Bone marrow (tissue), 2 donors: ENCODE measurements around the gene TSSK6.
A peak's percentile ranks its signal among the peaks of the same experiment; 100 is the strongest.
"Not testable (repeated sequence)": the region's sequence is repeated elsewhere in the genome, so short reads cannot be mapped to it uniquely, and the experiment has no call there.

ENCODE experiments used
- DNase-seq, 2 donors: peaks; one replicate each; lab custom pipeline; 2025; lab: John Stamatoyannopoulos, UW

The TSSK6 gene

DNA sequence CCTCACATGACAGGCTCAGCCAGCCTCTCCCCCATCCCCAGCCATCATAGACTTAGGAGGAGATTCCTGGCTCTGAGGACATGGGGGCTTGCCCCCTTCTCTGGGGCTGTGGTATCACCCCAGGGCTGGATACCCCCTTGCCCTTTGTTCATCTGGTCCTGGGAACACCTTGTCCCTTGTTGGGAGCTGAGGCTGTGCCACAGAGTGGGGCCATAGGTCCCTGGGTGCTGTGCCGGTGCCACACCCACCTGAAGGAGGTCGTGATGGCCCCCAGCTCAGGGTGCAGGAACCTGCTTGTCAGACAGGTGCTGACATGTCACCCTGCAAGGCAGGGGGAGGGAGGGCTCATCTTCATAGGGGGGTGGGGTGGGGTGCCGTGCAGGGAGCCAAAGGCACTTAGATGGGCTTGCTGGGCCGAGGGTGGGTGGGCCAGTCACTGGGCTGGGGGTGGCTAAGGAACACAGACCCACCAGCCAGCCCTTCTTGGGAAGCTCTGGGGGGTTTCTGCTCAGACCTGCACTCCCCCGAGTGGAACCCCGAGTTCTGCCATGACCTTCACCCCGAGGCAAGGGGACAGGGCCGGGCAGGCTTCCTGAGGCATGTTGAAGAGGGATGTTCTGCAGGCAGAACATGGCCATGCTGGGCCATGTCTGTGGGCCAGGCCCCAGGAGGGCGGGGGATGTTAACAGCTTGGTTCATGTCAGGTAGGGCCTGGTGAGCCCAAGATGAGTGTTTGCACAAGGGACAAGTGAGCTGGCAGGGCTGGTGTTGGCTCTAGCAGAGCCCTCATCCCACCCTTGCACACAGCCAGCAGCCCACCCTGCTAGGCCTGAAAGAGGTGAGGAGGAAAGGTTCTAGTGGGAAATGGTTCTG lies 28.0 kb downstream of the TSSK6 start:
- DNase-seq: no peak

GRCh38 chr19:19486343-19487076 lies 28.8 kb downstream of the TSSK6 start:
- no peak for DNase-seq

DNA sequence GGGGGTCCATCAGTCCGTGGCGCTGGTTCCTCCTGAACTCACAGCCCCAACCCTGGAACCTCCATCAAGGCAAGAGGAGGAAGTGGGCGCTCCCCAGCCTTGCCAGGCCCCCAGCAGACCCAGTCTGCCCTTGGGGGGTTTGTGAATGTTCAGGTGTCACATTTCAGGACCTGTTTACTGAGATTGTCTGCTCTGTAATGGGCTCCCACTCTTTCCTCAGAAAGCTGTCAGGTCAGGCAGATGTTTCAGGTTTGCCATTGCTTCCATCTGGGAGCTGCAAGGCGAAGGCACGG lies 29.4 kb downstream of the TSSK6 start:
- DNase-seq: no peak

GRCh38 chr19:19485161-19485997 lies 30.0 kb downstream of the TSSK6 start:
- no peak for DNase-seq

DNA sequence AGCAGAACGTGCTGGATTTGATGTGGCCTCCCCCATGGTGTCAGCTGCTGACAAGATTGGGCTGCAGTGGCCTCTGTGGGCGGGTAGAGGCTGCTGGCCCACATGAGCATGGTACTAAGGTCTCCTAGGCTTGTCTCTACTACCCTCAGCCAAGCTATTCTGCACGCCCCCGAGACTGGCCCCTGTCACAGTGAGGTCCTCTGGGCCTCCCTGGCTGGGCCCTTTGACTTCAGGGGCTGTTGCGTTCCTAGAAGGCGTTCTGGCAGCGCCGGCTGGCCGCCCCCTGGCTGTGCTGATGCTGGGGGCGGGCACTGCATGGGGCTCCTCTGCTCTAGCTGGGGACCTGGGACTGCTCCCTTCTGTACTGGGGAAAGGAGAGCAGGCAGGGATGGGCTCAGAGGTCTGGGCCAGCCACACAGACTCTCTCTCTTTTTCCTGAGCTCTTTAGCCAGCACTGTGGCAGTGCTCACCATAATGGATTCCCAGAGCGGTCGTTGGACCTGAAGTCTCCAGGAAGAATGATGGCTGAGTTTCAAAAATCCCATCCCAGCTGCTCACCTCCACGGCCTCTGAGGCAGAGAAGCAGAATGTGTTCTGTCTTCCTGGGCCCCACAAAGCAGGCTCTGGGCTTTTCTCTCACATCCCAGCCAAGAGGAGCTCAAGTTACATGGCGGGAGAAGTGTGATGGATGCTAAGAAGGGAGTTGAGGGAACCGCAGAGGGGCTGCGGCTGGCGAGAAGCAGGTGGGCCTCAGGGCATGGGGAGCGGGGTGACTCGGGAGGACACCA lies 32.3 kb downstream of the TSSK6 start:
- DNase-seq: no peak

DNA sequence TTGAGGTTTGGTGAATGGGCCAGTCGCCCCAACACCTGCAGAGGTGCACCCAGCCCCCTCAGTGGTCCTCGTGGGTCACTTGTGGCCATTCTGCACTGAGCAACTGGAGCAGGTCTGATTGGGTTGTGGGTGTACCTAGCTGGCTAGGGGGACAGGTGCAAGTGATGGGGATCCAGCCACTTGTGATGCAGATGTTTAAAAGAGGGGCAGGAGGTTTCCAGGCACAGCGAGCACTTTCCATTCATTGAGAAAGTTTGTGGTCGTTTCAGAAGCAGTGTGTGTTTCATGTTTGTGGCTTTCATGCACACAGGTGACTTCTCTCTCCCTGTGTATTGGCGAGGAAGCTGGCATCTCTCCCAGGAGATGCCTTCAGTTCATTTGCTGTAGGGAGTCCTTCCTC lies 34.7 kb downstream of the TSSK6 start:
- no peak for DNase-seq

DNA sequence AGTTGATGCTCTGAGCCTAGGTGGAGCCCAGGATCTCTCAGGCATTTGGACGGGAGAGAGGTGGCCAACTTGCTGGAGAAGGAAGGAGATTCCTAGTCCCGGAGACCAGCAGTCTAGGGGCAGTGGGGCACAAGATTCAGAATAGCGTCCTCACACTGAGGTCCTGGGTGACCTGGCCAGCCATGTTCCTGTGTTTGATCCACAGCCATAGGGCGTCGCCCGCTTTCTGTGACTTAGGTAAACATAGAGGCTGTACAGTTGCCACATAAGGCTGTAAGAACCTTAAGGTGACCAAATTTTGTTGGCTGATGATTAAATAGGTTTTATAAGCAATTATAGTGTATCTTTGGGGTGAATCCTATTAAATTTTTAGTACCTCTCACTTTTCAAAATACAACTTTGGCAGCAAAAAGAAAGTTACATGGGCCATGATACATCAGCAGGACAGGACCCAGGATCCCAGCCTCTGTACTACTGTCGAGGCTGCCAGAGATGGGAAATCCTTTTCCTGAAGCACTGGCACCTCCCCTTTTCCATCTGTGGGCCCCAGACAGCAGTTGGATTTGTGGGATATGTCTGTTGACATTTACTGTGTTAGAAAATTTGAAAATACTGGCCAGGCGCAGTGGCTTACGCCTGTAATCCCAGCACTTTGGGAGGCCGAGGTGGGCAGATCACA lies 37.5 kb downstream of the TSSK6 start:
- DNase-seq: no peak

- DNase-seq: peak in 1 of 2 donors; percentile 55
These were observed 39.2 kb downstream of the TSSK6 start for GRCh38 chr19:19475849-19476828.

DNA sequence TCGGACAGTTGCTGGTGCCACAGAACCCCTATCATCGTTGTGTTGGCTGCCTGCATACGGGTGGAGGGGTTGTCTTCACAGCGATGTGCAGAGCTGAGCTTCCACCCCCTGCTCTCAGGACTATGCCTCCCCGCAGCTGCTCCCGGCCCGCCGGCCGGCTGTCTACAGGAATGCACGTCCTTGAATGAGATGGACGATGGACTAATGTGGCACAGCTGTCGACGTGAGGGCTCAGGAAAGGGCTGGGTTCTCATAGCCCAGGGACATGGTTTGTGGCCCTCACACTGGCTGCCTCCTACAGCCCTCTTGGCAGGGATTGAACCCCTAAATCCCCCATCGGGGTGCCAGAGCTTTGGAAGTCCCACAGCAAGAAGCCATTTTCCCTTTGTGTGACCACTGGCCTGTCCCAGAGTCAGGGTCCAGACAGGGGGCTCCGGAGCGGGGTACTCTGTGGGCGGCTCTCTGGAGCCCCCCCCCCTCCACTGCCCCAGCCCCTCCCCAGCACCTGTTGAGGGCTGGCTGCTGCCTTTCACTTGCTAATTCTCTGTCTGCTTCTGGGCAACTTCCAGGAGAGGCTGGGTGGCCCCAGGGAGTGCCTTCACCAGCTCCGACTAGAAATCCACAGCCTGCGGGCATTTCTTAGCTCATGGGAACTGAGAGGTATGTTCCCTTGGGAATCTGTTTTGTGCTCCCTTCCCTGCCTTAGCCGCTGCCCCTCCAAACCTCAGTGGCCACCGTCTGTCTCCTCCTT lies 40.2 kb downstream of the TSSK6 start:
- no peak for DNase-seq

GRCh38 chr19:19472106-19472505 lies 43.2 kb downstream of the TSSK6 start:
- DNase-seq: not testable (repeated sequence)

GRCh38 chr19:19471682-19472081 lies 43.7 kb downstream of the TSSK6 start:
- DNase-seq: no peak

DNA sequence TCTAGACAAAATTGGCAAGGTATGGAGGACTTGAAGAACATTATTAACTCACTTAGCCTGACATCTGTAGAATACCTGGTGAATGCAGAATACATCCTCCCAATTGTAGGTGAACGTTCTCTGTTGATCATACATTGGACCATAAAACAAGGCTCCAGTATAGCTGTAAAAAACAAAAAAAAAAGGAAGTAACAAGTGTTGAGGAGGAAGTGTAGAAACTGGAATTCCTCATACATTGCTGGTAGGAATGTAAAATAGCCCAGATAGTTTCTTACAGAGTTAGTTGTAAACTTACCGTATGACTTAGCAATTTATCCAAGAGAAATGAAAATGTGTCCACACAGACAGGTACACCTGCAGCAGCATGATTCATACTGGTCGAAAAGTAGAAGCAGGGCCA lies 44.8 kb downstream of the TSSK6 start:
- DNase-seq: no peak

- DNase-seq: no peak
These were observed 46.8 kb downstream of the TSSK6 start for GRCh38 chr19:19468424-19469050.

DNA sequence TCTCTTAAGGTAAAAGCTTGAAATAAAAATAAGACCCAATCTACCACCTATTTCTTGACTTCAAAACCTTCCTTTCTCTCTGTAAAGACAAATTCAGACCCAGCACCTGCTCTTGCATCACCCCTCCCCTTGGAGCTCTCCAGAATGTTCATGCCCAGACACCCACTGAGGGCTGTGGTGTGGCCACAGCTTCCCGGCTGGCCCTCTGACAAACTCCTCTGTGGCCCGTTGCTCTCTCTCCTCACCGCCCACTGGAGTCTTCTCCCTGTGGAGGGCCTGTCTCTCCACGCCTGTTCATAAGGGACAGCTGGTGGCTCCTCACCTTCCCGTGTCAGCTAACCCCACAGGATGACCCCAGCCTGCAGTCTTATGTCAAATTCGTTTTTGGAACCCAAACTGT lies 49.1 kb downstream of the TSSK6 start:
- no peak for DNase-seq

- DNase-seq: no peak
These were observed 49.8 kb downstream of the TSSK6 start for GRCh38 chr19:19465436-19466070.

GRCh38 chr19:19464339-19465098 lies 50.8 kb downstream of the TSSK6 start:
- DNase-seq: no peak
